ENCODE results near the gene PDE3A.

The PDE3A gene

GRCh38 chr12:20477672-20478071, 109.3 kb downstream of the PDE3A start:
- in situ Hi-C loops (cut with HindIII; ENCODE audit: low pct_unique_long_range_greater_than_20kb, low sequenced_read_pairs): no loop called here
- no peak for DNase-seq (ENCODE audit: low read depth in 1 of 2, low spot score in 1 of 2)
- TF ChIP-seq JUND (IDR thresholded peaks at IDR 0.05; ENCODE audit: low read depth): no peak

- in situ Hi-C loops (cut with HindIII; ENCODE audit: low pct_unique_long_range_greater_than_20kb, low sequenced_read_pairs): no loop called here
Measured at GRCh38 chr12:20482491-20483054, 114.2 kb downstream of the PDE3A start.

DNA sequence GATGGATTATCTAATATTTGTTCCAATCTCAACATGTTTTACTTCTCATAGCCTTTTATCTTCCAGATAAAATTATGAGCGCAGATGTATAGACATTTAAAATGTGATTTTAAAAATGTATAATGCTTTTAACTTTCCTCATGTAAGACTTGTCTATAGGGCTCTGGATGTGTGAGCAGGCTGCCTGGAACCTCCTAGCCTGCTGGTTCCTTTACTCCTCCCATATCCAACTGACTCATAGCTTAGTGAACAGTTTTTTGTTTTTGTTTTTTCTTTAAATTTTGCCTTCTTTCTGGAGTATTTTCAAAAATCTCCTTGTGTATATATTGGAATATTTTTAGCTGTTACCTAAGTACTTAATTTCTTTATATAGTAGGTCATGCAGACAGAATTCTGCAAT, 115.4 kb downstream of the PDE3A start:
- in situ Hi-C loops (cut with HindIII; ENCODE audit: low pct_unique_long_range_greater_than_20kb, low sequenced_read_pairs): no loop called here
- no peak for TF ChIP-seq JUND (IDR thresholded peaks at IDR 0.05; ENCODE audit: low read depth)
- DNase-seq (ENCODE audit: low read depth in 1 of 2, low spot score in 1 of 2): no peak

More at GRCh38 chr12:20482491-20483054, 114.2 kb downstream of the PDE3A start:
- no peak for TF ChIP-seq JUND (IDR thresholded peaks at IDR 0.05; ENCODE audit: low read depth)
- no peak for DNase-seq (ENCODE audit: low read depth in 1 of 2, low spot score in 1 of 2)

GRCh38 chr12:20486233-20486632, 117.9 kb downstream of the PDE3A start:
- no peak for TF ChIP-seq JUND (IDR thresholded peaks at IDR 0.05; ENCODE audit: low read depth)
- peak in 1 of 2 experiments; percentile 16 for DNase-seq (ENCODE audit: low read depth in 1 of 2, low spot score in 1 of 2)
- in situ Hi-C loops (cut with HindIII; ENCODE audit: low pct_unique_long_range_greater_than_20kb, low sequenced_read_pairs): no loop called here

GRCh38 chr12:20487519-20487918, 119.2 kb downstream of the PDE3A start:
- TF ChIP-seq JUND (IDR thresholded peaks at IDR 0.05; ENCODE audit: low read depth): no peak
- in situ Hi-C loops (cut with HindIII; ENCODE audit: low pct_unique_long_range_greater_than_20kb, low sequenced_read_pairs): no loop called here
- DNase-seq (ENCODE audit: low read depth in 1 of 2, low spot score in 1 of 2): no peak

DNA sequence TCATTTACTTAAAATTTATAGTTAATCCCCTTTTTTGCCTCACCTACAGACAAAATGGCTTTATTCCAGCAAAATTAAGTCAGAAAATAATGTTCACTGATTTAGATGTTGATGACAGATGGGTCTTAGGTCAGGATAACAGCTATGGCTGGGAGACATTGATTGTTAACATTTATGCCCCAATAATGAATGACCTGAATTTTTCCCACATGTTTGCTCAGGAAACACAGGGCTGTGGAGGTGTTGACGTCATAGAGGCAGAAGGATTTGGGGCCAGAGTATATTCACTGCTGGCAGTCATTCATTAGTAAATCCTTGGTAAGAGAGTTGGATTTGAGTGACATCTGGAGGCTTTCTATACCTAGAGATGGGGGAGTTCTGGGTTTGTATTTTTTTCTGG, 121.3 kb downstream of the PDE3A start:
- in situ Hi-C loops (cut with HindIII; ENCODE audit: low pct_unique_long_range_greater_than_20kb, low sequenced_read_pairs): no loop called here
- no peak for TF ChIP-seq JUND (IDR thresholded peaks at IDR 0.05; ENCODE audit: low read depth)
- no peak for DNase-seq (ENCODE audit: low read depth in 1 of 2, low spot score in 1 of 2)

GRCh38 chr12:20490213-20490612, 121.9 kb downstream of the PDE3A start:
- DNase-seq (ENCODE audit: low read depth in 1 of 2, low spot score in 1 of 2): no peak
- no peak for TF ChIP-seq JUND (IDR thresholded peaks at IDR 0.05; ENCODE audit: low read depth)
- in situ Hi-C loops (cut with HindIII; ENCODE audit: low pct_unique_long_range_greater_than_20kb, low sequenced_read_pairs): no loop called here

DNA sequence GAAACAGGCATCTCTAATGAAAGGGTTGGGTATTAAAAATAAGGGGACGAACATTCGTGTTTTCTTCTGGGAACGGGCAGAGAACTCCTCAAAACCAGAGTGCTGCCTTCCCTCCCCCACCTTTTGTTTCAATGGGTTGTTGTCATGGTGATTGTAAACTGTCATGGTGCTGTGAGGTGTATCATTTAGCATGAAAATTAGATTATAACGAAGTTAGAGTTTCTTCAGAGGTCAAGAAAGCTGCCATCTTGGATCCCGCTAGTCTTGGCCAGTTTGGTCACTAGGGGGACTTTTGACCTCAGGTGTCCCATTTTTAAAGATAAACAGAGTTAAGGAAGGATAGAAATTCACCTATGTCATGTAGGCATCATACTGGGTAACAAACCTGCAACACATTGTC, 123.0 kb downstream of the PDE3A start:
- in situ Hi-C loops (cut with HindIII; ENCODE audit: low pct_unique_long_range_greater_than_20kb, low sequenced_read_pairs): no loop called here
- DNase-seq (ENCODE audit: low read depth in 1 of 2, low spot score in 1 of 2): no peak

GRCh38 chr12:20492251-20492760, 124.0 kb downstream of the PDE3A start:
- no peak for TF ChIP-seq JUND (IDR thresholded peaks at IDR 0.05; ENCODE audit: low read depth)
- DNase-seq (ENCODE audit: low read depth in 1 of 2, low spot score in 1 of 2): no peak
- in situ Hi-C loops (cut with HindIII; ENCODE audit: low pct_unique_long_range_greater_than_20kb, low sequenced_read_pairs): no loop called here

More for the DNA sequence above, 123.0 kb downstream of the PDE3A start:
- no peak for TF ChIP-seq JUND (IDR thresholded peaks at IDR 0.05; ENCODE audit: low read depth)

DNA sequence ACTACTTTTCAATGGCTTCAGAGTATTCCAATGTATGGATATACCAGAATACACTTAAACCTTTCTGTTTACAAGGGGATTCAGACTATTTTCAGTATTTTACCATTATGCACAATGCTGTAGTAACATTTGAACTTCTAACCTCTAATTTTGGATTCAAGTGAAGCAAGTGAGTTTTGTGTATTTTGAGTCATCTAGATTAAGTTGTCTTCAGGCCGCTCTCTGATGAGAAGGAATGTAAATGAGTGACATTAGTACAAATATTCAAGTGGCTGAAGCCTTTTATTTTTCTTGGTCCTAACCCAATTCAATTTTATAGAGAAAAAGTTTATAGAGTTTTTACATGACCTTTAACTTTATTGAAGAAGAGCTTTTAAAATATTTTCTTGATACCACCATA, 125.6 kb downstream of the PDE3A start:
- no peak for TF ChIP-seq JUND (IDR thresholded peaks at IDR 0.05; ENCODE audit: low read depth)
- in situ Hi-C loops (cut with HindIII; ENCODE audit: low pct_unique_long_range_greater_than_20kb, low sequenced_read_pairs): no loop called here
- DNase-seq (ENCODE audit: low read depth in 1 of 2, low spot score in 1 of 2): no peak

DNA sequence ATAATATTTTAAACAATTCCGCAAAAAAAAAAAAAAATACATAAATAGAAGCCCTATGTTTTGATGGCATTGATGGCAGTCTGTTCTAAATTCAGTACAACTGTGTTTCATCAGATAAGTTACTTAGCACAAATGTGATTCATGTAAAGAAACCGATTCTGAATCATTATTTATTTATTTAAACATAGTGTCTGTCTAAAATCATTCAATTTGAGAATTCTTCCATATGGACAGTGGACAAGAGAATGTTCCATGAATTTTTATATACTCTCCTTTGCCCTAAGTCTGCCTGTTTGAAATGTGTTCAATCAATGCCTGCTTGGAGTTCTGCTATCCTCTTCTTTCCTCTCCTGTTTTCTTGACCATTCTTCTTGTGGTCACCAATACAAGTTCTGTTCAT, 126.5 kb downstream of the PDE3A start:
- in situ Hi-C loops (cut with HindIII; ENCODE audit: low pct_unique_long_range_greater_than_20kb, low sequenced_read_pairs): no loop called here
- DNase-seq (ENCODE audit: low read depth in 1 of 2, low spot score in 1 of 2): no peak
- no peak for TF ChIP-seq JUND (IDR thresholded peaks at IDR 0.05; ENCODE audit: low read depth)

DNA sequence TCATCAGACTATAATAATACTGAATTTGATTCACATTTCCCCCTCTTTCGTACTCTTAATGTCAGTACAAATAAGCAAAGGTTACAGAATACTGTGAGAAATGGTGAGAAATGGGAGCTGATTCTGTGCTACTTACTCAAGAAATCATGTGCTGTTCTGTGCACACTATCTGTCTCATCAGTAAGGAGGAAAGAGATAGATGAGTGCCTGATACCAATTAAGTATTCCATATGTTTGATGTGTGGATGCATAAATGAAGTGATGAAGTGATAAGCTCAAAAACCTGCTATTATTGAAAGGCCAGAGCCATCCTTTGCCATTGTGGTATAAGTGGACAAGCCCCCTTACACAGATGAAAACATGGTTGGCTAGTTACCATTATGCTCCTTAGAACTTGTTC, 127.7 kb downstream of the PDE3A start:
- no peak for TF ChIP-seq JUND (IDR thresholded peaks at IDR 0.05; ENCODE audit: low read depth)
- in situ Hi-C loops (cut with HindIII; ENCODE audit: low pct_unique_long_range_greater_than_20kb, low sequenced_read_pairs): no loop called here

DNA sequence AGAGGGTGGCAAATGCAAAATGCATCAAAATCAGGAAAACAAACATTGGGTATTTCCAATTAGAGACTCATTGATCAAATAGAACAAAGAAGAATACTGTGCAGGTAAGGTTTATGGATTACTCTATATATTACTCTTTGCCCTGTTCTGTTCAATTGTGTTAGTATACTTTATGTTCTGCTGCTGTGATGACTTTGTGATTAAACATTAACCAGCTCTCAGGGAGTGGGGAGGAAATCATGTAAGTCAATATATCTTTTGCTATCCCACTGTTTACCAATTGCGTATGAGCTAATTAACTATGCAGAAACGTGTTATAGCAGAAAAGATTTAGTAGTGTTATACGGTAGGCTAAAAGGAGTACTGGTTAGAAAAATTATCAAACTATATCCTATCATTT, 129.4 kb downstream of the PDE3A start:
- in situ Hi-C loops (cut with HindIII; ENCODE audit: low pct_unique_long_range_greater_than_20kb, low sequenced_read_pairs): no loop called here
- no peak for DNase-seq (ENCODE audit: low read depth in 1 of 2, low spot score in 1 of 2)

More for the DNA sequence above, 127.7 kb downstream of the PDE3A start:
- no peak for DNase-seq (ENCODE audit: low read depth in 1 of 2, low spot score in 1 of 2)

GRCh38 chr12:20501958-20502357, 133.6 kb downstream of the PDE3A start:
- in situ Hi-C loops (cut with HindIII; ENCODE audit: low pct_unique_long_range_greater_than_20kb, low sequenced_read_pairs): no loop called here
- no peak for DNase-seq (ENCODE audit: low read depth in 1 of 2, low spot score in 1 of 2)
- no peak for TF ChIP-seq JUND (IDR thresholded peaks at IDR 0.05; ENCODE audit: low read depth)

More for the DNA sequence above, 129.4 kb downstream of the PDE3A start:
- no peak for TF ChIP-seq JUND (IDR thresholded peaks at IDR 0.05; ENCODE audit: low read depth)

Data from T47D (cell line).